Femur (tissue), 1 donor: ENCODE results near the gene CDK10.
"Not testable (repeated sequence)": the region's sequence is repeated elsewhere in the genome, so short reads cannot be mapped to it uniquely, and the experiment has no call there.

ENCODE experiments used
- DNase-seq: peaks from one replicate; pipeline ENCODE4 v3.0.0-alpha.2; 2017

Gene CDK10

DNA sequence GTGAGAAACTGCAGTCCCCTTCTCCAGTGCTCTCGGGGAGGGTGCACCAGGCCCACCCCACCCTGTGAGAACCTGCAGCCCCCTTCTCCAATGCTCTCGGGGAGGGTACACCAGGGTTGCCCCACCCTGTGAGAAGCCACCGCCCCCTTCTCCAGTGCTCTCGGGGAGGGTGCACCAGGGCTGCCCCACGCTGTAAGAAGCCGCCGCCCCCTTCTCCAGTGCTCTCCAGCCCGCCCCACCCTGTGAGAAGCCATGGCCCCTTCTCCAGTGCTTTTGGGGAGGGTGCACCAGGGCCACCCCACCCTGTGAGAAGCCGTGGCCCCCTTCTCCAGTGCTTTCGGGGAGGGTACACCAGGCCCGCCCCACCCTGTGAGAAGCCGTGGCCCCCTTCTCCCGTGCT, 16.7 kb upstream of the CDK10 start:
- DNase-seq = no peak

DNA sequence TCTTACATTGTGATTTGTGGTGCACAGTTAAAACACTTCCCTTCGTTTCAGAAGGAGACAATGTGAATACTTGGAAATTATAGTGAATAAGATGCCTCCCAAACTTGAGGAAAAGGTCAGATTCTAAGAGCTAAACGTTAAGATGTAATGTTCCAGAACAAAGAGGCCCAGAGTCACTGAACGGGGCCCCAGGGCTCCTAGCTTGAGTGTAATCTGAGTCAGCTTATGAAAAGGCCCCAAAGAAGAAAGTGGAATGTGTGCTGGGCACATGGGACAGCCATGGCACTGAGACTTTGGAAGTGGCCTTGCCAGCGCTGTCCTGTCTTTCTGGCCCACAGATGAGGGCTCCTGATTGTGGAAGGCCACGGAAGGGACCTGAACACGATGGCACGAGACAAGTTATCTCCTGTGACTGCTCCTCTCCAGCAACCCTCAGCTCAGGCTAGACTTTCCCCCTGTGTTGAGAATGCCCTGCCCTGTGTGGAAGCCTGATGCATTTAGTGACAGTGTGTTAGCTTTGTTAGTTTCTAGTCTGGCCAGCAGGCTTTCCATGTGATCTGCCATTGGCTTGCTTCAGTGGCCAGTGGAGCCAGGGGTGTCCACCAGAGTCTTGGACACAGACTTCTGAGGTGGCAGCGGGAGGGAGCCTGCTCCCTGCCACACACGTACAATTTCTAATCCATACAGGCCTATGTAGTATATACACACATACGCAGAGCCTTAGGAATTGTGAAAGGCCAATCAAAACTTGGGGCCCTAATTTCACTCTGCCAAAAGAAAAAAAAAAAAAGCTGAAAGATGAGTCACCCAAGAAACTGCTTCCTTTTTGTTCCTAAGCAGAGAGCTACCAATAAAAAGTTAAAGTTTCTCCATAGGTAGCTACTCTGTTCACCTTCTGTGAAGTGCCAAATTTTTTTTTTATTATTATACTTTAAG, 15.7 kb upstream of the CDK10 start:
- no peak for DNase-seq

DNA sequence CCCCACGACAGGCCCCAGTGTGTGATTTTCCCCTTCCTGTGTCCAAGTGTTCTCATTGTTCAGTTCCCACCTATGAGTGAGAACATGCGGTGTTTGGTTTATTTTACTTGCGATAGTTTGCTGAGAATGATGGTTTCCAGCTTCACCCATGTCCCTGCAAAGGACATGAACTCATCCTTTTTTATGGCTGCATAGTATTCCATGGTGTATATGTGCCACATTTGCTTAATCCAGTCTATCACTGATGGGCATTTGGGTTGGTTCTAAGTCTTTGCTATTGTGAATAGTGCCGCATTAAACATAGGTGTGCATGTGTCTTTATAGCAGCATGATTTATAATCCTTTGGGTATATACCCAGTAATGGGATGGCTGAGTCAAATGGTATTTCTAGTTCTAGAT, 14.9 kb upstream of the CDK10 start:
- DNase-seq = not testable (repeated sequence)

DNA sequence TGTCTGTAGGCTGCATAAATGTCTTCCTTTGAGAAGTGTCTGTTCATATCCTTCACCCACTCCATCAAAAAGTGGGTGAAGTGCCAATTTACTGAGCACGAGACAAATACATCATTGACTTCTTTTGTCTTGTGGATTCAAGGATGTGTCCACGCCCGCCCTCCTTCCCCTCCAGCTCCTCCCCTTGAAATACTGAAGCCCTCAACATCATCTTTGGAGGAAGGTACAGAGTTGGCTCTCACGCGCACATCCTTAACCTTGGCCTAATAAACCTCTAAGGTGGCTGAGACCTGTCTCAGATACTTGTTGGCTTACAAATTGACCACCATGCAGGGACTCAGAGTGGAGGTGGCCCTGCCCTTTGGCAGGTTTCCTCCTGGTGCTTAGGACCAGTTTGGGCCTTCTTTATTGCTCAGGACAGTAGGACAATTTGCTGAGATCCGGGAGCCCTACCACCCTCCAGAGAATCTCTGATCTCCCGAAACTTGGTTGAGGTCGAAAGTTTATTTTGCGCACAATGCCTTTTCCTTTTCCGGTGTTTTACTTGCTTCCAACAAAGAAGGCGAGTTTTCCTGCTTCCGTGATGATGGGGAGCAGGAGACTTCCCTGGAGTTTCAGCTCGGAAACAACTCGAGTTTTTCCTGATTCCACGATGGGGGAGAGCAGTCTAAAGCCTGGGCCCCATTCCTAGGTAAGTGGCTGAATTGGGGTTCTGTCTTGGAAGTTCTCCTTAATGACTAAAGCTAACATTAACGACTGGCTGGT, 14.1 kb upstream of the CDK10 start:
- no peak for DNase-seq

- DNase-seq = no peak
Measured at GRCh38 chr16:89678258-89678657, 8.2 kb upstream of the CDK10 start.

DNA sequence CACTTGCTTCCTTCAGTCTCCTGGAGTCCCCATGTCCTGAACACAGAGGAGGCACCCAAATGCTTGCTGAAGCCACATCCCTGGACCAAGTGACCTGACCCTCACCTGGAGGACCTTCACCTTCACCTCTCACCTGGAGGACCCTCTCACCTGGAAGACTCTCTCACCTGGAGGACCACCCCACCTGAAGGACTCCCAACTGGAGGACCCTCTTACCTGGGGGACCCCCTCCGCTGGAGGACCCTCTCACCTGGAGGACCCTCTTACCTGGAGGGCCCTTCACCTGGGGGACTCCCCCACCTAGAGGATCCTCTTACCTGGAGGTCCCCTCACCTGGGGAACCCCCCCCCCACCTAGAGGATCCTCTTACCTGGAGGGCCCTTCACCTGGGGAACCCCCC, 573 bp upstream of the CDK10 start:
- DNase-seq = no peak

DNA sequence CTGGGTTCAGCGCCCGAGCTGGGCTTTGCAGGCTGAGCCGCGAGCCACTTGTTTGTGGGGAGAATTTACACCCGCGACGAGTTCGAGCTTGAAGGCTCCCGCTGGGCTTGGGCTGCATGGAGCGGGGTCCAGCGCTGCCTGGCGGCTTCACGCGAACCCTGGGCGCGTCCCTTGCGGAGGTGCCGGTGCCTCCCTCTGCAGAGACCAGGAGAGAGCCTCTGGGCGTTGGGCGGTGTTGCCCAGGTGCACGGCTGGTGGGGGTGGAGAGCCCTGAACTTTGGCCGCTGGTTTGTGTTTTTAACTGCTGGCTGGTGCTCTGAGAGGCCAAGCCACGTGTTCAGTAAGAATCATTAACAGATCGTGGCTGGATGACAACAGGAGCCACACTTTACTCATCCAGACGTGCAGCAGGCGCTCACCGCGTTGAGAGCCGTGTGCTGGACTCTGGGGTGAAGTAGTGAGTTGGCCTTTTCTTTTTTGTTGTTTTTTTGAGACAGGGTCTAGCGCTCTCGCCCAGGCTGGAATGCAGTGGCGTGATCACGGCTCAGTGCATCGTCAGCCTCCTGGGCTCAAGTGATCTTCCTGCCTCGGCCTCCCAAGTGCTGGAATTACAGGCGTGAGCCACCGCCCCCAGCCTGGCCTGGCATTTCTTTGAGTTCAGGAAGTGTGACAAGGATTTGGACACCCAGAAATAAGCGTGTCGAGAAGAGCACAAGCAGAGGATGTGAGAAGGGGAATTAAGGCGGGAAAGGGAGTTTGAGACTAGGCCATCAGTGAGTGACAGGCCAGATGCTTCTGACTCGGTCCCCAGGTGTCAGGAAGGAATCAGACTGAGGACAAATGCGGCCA, 827 bp downstream of the CDK10 start:
- no peak for DNase-seq

DNA sequence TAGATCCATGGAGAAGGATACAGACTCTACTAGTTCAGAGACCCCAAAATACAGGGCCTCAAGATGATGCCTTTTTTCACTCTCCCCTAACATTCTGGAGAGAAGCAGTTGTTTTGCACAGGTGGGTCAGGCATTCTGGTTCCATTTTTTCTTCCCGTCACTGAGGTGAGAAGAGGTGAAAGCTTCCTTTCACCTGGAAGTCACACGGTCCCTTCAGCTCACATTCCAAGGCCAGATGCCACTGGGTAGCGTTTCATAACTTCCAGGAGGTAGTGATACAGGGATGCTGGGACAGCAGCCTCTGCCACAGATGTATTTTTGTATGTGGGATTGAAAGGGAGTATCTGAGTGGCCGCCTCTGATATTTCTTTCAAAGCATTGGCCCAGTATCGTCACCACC, 1.9 kb downstream of the CDK10 start:
- DNase-seq = no peak

- no peak for DNase-seq
Measured at GRCh38 chr16:89689142-89689541, 2.7 kb downstream of the CDK10 start.

DNA sequence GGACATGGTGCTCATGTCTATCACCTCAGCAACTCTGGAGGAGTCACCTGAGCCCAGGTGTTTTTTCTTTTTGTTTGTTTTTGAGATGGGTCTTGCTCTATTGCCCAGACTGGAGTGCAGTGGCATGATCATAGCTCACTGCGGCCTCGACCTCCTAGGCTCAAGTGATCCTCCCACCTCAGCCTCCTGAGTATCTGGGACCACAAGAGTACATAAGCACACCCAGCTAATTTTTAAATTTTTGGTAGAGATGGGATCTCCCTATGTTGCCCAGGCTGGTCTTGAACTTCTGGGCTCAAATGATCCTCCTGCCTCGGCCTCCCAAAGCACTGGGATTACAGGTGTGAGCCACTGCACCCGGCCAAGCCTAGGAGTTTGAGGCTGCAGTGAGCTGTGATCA, 3.1 kb downstream of the CDK10 start:
- not testable (repeated sequence) for DNase-seq

DNA sequence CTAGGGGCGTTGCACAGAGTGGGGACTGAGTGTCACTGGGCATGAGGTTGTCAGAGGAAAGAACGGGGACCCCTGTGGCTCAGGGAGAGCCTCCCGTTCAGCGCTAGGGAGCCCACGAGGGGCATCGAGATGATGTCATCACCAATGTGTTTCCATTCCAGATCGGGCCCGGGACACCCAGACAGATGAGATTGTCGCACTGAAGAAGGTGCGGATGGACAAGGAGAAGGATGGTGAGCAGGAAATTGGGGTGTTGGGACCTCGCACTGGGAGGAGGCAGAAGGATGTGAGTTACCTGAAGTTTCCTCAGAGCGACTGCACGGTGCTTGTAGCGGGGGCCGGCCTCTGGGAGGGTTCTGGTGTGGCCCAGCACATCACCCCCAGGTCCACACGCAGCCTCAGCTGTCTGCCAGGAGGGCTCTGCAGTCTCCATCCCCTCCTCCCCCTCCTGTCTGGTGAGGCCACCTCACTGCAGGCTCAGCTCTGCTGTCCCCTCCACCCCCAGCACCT, 4.0 kb downstream of the CDK10 start:
- DNase-seq = no peak

DNA sequence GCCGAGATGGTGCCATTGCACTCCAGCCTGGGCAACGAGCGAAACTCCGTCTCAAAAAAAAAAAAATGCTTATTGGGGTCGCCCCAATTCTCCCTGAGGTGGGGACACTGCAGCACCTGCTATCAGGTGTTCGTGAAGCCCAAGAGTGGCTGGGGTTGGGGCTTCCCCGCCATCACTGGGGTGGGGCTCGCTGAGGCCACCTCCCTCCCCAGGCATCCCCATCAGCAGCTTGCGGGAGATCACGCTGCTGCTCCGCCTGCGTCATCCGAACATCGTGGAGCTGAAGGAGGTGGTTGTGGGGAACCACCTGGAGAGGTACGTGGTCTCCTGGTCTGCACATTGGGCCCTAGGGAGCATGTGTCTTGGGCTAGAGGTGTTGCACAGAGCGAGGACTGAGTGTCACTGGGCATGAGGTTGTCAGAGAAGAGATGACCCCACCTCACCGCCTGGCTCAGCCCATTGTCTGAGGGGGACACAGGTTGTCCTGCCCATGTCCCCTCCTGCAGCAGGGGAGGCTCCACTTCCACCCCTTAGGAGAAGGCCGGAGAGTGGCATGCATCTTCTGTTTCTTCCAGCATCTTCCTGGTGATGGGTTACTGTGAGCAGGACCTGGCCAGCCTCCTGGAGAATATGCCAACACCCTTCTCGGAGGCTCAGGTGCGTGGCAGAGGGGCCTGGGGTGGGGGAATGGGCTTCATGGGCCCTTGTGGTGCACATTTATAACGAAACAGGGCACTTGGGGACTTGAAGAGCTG, 4.9 kb downstream of the CDK10 start:
- DNase-seq = no peak

DNA sequence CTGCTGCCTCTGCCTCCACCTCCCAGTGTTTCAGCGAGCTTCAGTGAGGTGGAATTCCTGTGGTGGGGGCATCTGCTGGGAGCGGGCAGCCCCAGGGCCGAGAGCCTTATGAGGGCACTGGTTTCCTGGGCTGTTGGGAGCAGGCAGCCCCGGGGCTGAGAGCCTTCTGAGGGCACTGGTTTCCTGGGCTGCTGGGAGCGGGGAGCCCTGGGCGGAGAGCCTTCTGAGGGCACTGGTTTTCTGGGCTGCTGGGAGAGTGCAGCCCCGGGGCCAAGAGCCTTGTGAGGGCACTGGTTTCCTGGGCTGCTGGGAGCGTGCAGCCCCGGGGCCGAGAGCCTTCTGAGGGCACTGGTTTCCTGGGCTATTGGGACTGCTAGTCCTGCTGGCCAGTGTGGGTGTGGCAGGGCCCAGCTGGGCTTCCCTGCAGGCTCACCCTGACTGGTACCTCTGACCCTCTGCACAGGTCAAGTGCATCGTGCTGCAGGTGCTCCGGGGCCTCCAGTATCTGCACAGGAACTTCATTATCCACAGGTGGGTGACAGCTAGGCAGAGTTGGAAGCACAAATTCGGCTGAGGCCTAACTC, 5.6 kb downstream of the CDK10 start:
- DNase-seq = no peak

- no peak for DNase-seq
Measured at GRCh38 chr16:89693289-89693731, 6.8 kb downstream of the CDK10 start.

DNA sequence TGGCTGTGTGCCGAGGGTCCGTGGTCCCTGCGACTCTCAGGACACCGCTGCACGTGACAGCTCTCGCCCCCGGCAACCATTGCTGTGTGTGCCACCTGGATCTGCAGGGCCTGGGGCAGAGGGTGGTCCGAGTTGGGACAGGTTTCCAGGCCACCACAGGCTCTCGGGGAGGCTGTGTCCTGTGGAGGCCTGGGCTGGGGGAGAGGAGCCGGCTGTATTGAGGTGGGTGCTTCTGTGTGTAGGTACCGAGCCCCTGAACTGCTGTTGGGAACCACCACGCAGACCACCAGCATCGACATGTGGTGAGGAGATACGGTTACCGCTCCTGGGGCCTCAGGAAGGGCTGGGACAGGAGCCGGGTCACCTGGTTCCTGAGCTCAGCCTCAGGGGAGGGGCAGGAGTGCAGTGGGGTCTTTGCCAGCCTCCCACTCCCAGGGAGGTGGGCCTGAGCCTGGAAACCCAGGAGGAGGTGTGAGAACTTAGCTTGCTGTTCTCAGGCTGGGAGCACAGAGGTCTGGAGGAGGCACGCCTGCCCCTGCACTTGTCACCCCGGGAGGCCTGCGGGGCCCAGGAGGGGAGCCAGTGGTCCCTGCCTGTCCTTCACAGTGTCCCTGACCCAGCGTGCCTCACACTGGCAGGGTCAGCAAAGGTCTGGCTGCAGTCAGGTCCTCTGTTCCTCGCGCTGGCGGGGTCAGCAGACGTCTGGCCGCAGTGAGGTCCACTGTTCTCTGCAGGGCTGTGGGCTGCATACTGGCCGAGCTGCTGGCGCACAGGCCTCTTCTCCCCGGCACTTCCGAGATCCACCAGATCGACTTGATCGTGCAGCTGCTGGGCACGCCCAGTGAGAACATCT, 7.7 kb downstream of the CDK10 start:
- DNase-seq = no peak

DNA sequence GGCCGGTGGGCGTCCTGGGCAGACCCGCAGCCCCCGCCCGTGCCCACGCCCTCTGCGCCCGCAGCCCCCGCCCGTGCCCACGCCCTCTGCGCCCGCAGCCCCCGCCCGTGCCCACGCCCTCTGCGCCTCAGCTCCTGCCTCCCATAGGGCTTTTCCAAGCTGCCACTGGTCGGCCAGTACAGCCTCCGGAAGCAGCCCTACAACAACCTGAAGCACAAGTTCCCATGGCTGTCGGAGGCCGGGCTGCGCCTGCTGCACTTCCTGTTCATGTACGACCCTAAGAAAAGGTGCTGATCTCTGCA, 8.2 kb downstream of the CDK10 start:
- DNase-seq = not testable (repeated sequence)

GRCh38 chr16:89695086-89695874, 8.8 kb downstream of the CDK10 start:
- no peak for DNase-seq

GRCh38 chr16:89695875-89696669, 9.6 kb downstream of the CDK10 start:
- DNase-seq = no peak

DNA sequence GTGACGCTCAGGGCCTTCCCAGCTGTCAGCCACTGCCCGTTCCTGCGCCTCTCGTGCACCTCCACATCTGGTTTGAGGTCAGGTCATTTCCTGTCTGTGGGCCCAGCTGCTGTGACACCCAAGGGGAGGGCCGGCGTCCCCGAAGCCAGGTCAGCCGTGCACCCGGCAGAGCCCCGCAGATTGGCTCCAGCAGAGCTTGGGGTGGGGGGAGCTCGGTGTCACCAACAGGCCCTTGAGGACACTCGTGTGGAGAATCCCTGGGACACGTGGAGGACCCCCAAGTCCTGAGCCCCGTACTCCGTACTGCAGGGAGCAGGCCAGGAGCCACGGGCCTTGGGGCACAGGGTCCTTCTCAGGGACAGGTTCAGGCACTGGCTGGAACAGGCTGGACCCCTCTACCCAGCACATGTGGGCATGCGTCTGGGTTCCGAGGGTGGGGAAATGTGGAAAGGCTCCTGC, 10.2 kb downstream of the CDK10 start:
- DNase-seq = no peak
